Heart left ventricle (tissue), 16 donors: ENCODE data around the gene MACROH2A1. TPM values are rescaled to one million over a fixed set of nuclear protein-coding genes. Genes with fewer than 3 reads are reported as not detected.

ENCODE experiments used
- ATAC-seq, 4 donors: fragments of 200-7000 bp; cut with Tn5 transposase; one replicate each; pipeline ENCODE4 v1.9.1; 2020 to 2022; ENCODE audit warnings: moderate library complexity in 4 of 4, mild to moderate bottlenecking in 3 of 4, moderate number of reproducible peaks in 1 of 4
- DNase-seq, 5 donors: peaks; one replicate each; pipeline ENCODE4 v3.0.0-alpha.2; 2020
- H3K27ac ChIP-seq, 12 donors: fragments of 200-600 bp; sonication (generic) in 4 of 12; one replicate each; pipeline versions ENCODE4 v1.5.0 to v1.8.0; 2016 to 2022; ENCODE audit warnings: mild to moderate bottlenecking in 2 of 12
- H3K27me3 ChIP-seq, 9 donors: fragments of 200-600 bp; sonication (generic) in 2 of 9; one replicate each; pipeline versions ENCODE4 v1.5.1 to v1.8.0; 2016 to 2022; ENCODE audit warnings: mild to moderate bottlenecking in 3 of 9
- H3K36me3 ChIP-seq, 9 donors: fragments of 200-600 bp; sonication (generic) in 2 of 9; one replicate each; pipeline versions ENCODE4 v1.5.0 to v1.8.0; 2018 to 2022; ENCODE audit warnings: mild to moderate bottlenecking in 2 of 9
- H3K4me1 ChIP-seq, 12 donors: fragments of 200-600 bp; sonication (generic) in 4 of 12; one replicate each; pipeline versions ENCODE4 v1.5.0 to v1.8.0; 2016 to 2022; ENCODE audit warnings: mild to moderate bottlenecking in 3 of 12
- H3K4me3 ChIP-seq, 12 donors: fragments of 200-600 bp; sonication (generic) in 4 of 12; one replicate each; pipeline versions ENCODE4 v1.5.0 to v1.8.0; 2017 to 2022; ENCODE audit warnings: mild to moderate bottlenecking in 9 of 12, moderate library complexity in 4 of 12
- H3K9me3 ChIP-seq, 12 donors: fragments of 200-600 bp; sonication (generic) in 4 of 12; one replicate each; pipeline versions ENCODE4 v1.5.0 to v1.8.0; 2016 to 2022; ENCODE audit warnings: mild to moderate bottlenecking in 1 of 12
- POLR2A ChIP-seq, 2 donors: fragments of 450-650 bp; IDR thresholded peaks; one replicate each; pipeline ENCODE4 v1.6.1; 2017; ENCODE audit warnings: antibody characterized with exemption in 2 of 2, mild to moderate bottlenecking in 2 of 2, moderate library complexity in 2 of 2
- WGBS, 4 donors: extraction: QIAGEN DNeasy Blood & Tissue Kit in 2 of 4; methylation state at CpG; one replicate each; pipeline versions ENCODE4 v1.1.5 to v1.1.7; 2013 to 2018; 5-methylcytosine and 5-hydroxymethylcytosine counted together
- intact Hi-C, 10 donors: fragments of 100-400 bp; cut with DNase I; formaldehyde crosslinking; loops; one replicate each; pipeline versions ENCODE4 v1.11.1 to v1.14.2; 2022
- polyA plus RNA-seq, 2 donors: library from polyadenylated mRNA; stranded (reverse); fragments of 200-250 nt; gene quantifications; one replicate each; pipeline ENCODE4 v1.2.3, GENCODE V29; 2013
- total RNA-seq, 9 donors: library from RNA; depleted of rRNA in 2 of 9; stranded (reverse); fragments of >200 nt in 2 of 9; fragmentation: NEBNext Ultra II Directional in 3 of 9; extraction: Animal tissue kit (Norgen Biotek cat#: 25700) in 3 of 9; gene quantifications; one replicate each; pipeline versions ENCODE4 v1.1.0 to v1.2.4, GENCODE V29; 2016 to 2023
- TF ChIP-seq, protein P1 (sequence below), 12 donors: fragments of 200-600 bp; sonication (generic) in 4 of 12; IDR thresholded peaks; one replicate each; pipeline versions ENCODE4 v1.5.0 to v1.8.0; 2018 to 2022; ENCODE audit warnings: antibody characterized with exemption in 12 of 12, mild to moderate bottlenecking in 5 of 12
- donor health status: ischemic (EF 13 %, LVEDD 7.1; RV severe dilation, severe dysfunction).
- donor health status: healthy with polysubstance abuse.
- donor health status: DM: no; HTN: yes; CAD: no.
- donor health status: DM: no; HTN: no; CAD: no.
- donor health status: ischemic (EF 25% LVEDD 6.9; RV normal size, moderate dysfunction).
- donor health status: ischemic (EF 25% LVEDD 5.7; RV mildly dilated, moderate dysfunction).
- donor health status: healthy.
- donor health status: DM: yes; HTN: yes; CAD: no.
- donor health status: ischemic (EF 35%, LVEDD 5.7; RV mildly dilated, moderate dysfunction).
- donor health status: nonischemic (EF 11% LVEDD 7.7; RV severe dilation, severe dysfunction).
- donor health status: DM: yes; HTN: yes; CAD: no.
- donor health status: PGD.
- donor health status: ischemic (EF 29% LVEDD 5.4; RV normal size, mild dysfunction).
- donor health status: nonischemic (EF 23%, LVEDD 6.1; RV moderate dilation, normal function).

MACROH2A1 gene
- total and polyA plus RNA-seq, 11 donors = 86.5 to 170 (median 112) TPM

GRCh38 chr5:135331612-135332011, 67.4 kb downstream of the MACROH2A1 start:
- TF ChIP-seq, protein P1, sequence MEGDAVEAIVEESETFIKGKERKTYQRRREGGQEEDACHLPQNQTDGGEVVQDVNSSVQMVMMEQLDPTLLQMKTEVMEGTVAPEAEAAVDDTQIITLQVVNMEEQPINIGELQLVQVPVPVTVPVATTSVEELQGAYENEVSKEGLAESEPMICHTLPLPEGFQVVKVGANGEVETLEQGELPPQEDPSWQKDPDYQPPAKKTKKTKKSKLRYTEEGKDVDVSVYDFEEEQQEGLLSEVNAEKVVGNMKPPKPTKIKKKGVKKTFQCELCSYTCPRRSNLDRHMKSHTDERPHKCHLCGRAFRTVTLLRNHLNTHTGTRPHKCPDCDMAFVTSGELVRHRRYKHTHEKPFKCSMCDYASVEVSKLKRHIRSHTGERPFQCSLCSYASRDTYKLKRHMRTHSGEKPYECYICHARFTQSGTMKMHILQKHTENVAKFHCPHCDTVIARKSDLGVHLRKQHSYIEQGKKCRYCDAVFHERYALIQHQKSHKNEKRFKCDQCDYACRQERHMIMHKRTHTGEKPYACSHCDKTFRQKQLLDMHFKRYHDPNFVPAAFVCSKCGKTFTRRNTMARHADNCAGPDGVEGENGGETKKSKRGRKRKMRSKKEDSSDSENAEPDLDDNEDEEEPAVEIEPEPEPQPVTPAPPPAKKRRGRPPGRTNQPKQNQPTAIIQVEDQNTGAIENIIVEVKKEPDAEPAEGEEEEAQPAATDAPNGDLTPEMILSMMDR (IDR thresholded peaks at IDR 0.05) = no peak
- TF ChIP-seq POLR2A (IDR thresholded peaks at IDR 0.05) = no peak
- Histone ChIP-seq H3K27me3 (no peaks in the 10 kb centered on the region), H3K9me3 (no peaks in the 10 kb centered on the region), H3K36me3 (peaks cover 0 to 53% (median 34%) of the 10 kb centered on the region in 9 donors), H3K27ac (no peak overlapping the region), H3K4me1 (peaks cover 0 to 11% (median 0%) of the 10 kb centered on the region in 12 donors), H3K4me3 (no peak overlapping the region)
- intact Hi-C loops = loop anchor here in 4 of 10 donors (5.0 to 10.0 kb wide), 4 partner anchors 87 to 139 kb away; no protein-coding TSS in a partner anchor
- WGBS, 4 donors = 88 to 95% (median 93%) methylated on average over 3 of the region's 3 CpGs
- ATAC-seq (no peak), DNase-seq (no peak)

DNA sequence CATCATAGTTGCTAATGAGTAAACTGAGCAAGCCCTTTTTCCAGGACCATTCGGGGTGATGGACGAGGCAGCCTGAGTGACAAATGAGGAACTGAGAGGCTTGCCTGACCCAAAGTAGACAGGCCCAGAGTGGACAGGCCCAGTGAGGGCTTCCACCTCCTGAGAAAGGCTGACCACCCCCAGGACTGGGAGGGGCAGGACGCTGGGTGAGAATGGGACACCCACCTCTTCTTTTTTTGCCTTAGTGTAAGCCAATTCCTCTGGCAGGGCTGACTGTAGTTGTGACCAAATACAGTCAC, 68.3 kb downstream of the MACROH2A1 start:
- no peaks in the 10 kb centered on the region for H3K27me3 ChIP-seq
- no peak overlapping the region for H3K4me3 ChIP-seq
- H3K36me3 ChIP-seq = peaks cover 0 to 44% (median 25%) of the 10 kb centered on the region in 9 donors
- no peak overlapping the region for H3K27ac ChIP-seq
- H3K9me3 ChIP-seq = no peaks in the 10 kb centered on the region
- ATAC-seq (no peak), DNase-seq (no peak)
- TF ChIP-seq POLR2A (IDR thresholded peaks at IDR 0.05) = no peak
- TF ChIP-seq, protein P1 (IDR thresholded peaks at IDR 0.05) = no peak
- H3K4me1 ChIP-seq = peaks cover 0 to 5% (median 0%) of the 10 kb centered on the region in 12 donors
- 72 to 89% (median 83%) methylated on average over 3 of the region's 3 CpGs for WGBS, 4 donors
- intact Hi-C loops = loop anchor here in 4 of 10 donors (5.0 to 10.0 kb wide), 4 partner anchors 86 to 138 kb away; no protein-coding TSS in a partner anchor

DNA sequence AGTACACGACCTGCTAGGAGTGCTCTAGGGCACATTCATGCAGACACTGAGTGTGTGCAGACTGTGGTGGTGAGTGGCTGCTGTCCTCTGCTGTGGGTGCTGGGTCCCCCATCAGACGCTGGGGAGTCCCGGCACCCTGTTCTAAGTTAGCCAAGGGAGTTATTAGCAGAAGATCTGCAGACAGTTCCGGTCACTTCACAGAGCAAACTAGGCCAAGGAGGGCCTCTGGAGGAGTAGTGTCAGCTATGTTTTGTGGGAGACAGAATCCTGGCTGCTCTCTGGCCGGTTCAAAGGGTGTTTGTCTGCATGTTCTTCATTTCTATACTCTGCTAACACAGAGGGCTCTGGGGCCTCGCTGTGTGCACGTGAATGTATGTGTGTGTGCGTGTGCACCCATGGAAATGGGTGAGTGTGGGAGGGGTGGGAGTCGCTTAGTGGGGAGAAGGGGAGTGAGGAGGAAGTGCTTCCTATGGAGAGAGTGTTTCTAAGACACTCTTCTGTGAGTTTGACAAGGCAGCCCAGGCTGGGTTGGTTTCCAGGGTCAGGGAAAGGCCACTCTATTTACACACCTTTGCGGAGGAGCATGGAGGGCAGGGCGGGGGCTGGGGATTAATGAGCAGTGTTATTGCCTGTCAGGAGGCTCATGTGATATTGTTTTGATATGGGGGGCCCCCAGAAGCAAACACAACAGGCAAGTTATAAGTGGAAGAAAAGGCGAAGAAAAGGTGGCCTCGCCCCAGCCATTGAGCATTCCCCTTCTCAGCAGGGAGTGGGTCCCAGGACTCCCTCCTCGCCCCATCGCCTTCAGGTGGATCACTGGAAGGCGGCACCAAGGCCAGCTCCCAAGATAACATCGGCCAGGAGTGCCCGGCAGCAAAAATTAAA, 68.9 kb downstream of the MACROH2A1 start:
- H3K4me1 ChIP-seq = no peaks in the 10 kb centered on the region
- H3K9me3 ChIP-seq = no peaks in the 10 kb centered on the region
- no peak overlapping the region for H3K4me3 ChIP-seq
- H3K27ac ChIP-seq = no peak overlapping the region
- TF ChIP-seq, protein P1 (IDR thresholded peaks at IDR 0.05) = no peak
- TF ChIP-seq POLR2A (IDR thresholded peaks at IDR 0.05) = no peak
- 85 to 90% (median 88%) methylated on average over 18 of the region's 18 CpGs for WGBS, 4 donors
- ATAC-seq (no peak), DNase-seq (no peak)
- intact Hi-C loops = loop anchor here in 5 of 10 donors (5.0 to 10.0 kb wide), 5 partner anchors 85 to 138 kb away; no protein-coding TSS in a partner anchor
- H3K36me3 ChIP-seq = peaks cover 0 to 38% (median 23%) of the 10 kb centered on the region in 9 donors
- no peaks in the 10 kb centered on the region for H3K27me3 ChIP-seq
